Esophagus muscularis mucosa (tissue), 4 donors: Measurements from ENCODE around the gene CPSF4L. TPM values are rescaled to one million over a fixed set of nuclear protein-coding genes. Genes with fewer than 3 reads are reported as not detected.

Experiments
- DNase-seq: peaks from one replicate; pipeline ENCODE4 v3.0.0-alpha.2; 2017; ENCODE audit errors: extremely low spot score
- H3K27ac ChIP-seq, 4 donors: fragments of 200-600 bp; sonication (generic); replicated peaks in 1 of 4; 1 replicate in 3 of 4; 2 replicates in 1 of 4; pipeline ENCODE4 v1.5.1; 2016 to 2019; ENCODE audit warnings: mild to moderate bottlenecking in 1 of 4
- H3K27me3 ChIP-seq, 4 donors: fragments of 200-600 bp; sonication (generic); one replicate each; pipeline versions ENCODE4 v1.5.1 to v1.6.0; 2016 to 2019
- H3K36me3 ChIP-seq, 4 donors: fragments of 200-600 bp; sonication (generic); one replicate each; pipeline ENCODE4 v1.5.1; 2016 to 2019
- H3K4me1 ChIP-seq, 4 donors: fragments of 200-600 bp; sonication (generic); one replicate each; pipeline ENCODE4 v1.5.1; 2016 to 2019
- H3K4me3 ChIP-seq, 4 donors: fragments of 200-600 bp; sonication (generic); 1 replicate in 2 of 4; 2 replicates in 2 of 4; pipeline ENCODE4 v1.5.1; 2016 to 2019; ENCODE audit warnings: mild to moderate bottlenecking in 4 of 4, moderate library complexity in 1 of 4
- H3K9me3 ChIP-seq, 4 donors: fragments of 200-600 bp; sonication (generic); 1 replicate in 3 of 4; 2 replicates in 1 of 4; pipeline ENCODE4 v1.5.1; 2016 to 2019
- CTCF ChIP-seq, 3 experiments: fragments of 200-600 bp in 2 of 3; fragments of 450-650 bp in 1 of 3; sonication (generic) in 2 of 3; IDR thresholded peaks; one replicate each; pipeline ENCODE4 v1.5.1; 2017 to 2019; ENCODE audit warnings: antibody characterized with exemption in 3 of 3, mild to moderate bottlenecking in 2 of 3, moderate library complexity in 1 of 3
- EP300 ChIP-seq: sonication (generic); formaldehyde crosslinking; IDR thresholded peaks from one replicate; pipeline ENCODE4 v1.6.1; 2017; ENCODE audit warnings: antibody characterized with exemption
- POLR2A ChIP-seq: fragments of 450-650 bp; IDR thresholded peaks from one replicate; pipeline ENCODE4 v1.6.1; 2017; ENCODE audit warnings: antibody characterized with exemption, moderate library complexity, mild to moderate bottlenecking, low read depth
- POLR2AphosphoS5 ChIP-seq, 2 donors: sonication (generic); formaldehyde crosslinking; IDR thresholded peaks; one replicate each; pipeline ENCODE4 v1.6.1; 2017; ENCODE audit warnings: antibody characterized with exemption in 2 of 2
- WGBS: methylation state at CpG from one replicate; pipeline ENCODE4 v1.1.5; 2018; 5-methylcytosine and 5-hydroxymethylcytosine counted together
- intact Hi-C: fragments of 100-400 bp; cut with DNase I; formaldehyde crosslinking; loops from one replicate; pipeline ENCODE4 v1.15.1; 2023
- total RNA-seq, 4 donors: library from RNA; depleted of rRNA; stranded (reverse); fragments of >200 nt; gene quantifications; one replicate each; pipeline versions ENCODE4 v1.1.0 to v1.2.1, GENCODE V29; 2016

CPSF4L gene
- total RNA-seq, 4 donors from 2014 or later = not detected

- Histone ChIP-seq H3K9me3 (no peaks in the 10 kb centered on the region), H3K36me3 (peaks cover 0 to 6% (median under 1%) of the 10 kb centered on the region in 4 donors), H3K27ac (no peak overlapping the region), H3K4me1 (peaks cover 51 to 70% (median 66%) of the 10 kb centered on the region in 4 donors), H3K27me3 (no peaks in the 10 kb centered on the region), H3K4me3 (no peak overlapping the region)
- TF ChIP-seq POLR2A (no peak), EP300 (no peak), CTCF (IDR thresholded peaks at IDR 0.05) (no peak), POLR2AphosphoS5 (IDR thresholded peaks at IDR 0.05) (no peak)
- no peak for DNase-seq
- 93% methylated on average over 6 of the region's 6 CpGs for WGBS
- intact Hi-C loops = no loop called here
Observed at GRCh38 chr17:73230088-73230487, 31.6 kb downstream of the CPSF4L start.

- 0% methylated on average over 2 of the region's 2 CpGs for WGBS
- intact Hi-C loops = no loop called here
- Histone ChIP-seq H3K9me3 (no peaks in the 10 kb centered on the region), H3K27me3 (no peaks in the 10 kb centered on the region), H3K4me1 (peaks cover 51 to 74% (median 68%) of the 10 kb centered on the region in 4 donors), H3K4me3 (no peak overlapping the region), H3K36me3 (peaks cover 0 to 4% (median 0%) of the 10 kb centered on the region in 4 donors), H3K27ac (peak overlapping the region; percentile 24 to 66 (median 60))
- TF ChIP-seq EP300 (no peak), POLR2A (no peak), POLR2AphosphoS5 (IDR thresholded peaks at IDR 0.05) (peak; percentile 38 to 46)
- no peak for DNase-seq
Observed at GRCh38 chr17:73228748-73229236, 32.9 kb downstream of the CPSF4L start.

DNA sequence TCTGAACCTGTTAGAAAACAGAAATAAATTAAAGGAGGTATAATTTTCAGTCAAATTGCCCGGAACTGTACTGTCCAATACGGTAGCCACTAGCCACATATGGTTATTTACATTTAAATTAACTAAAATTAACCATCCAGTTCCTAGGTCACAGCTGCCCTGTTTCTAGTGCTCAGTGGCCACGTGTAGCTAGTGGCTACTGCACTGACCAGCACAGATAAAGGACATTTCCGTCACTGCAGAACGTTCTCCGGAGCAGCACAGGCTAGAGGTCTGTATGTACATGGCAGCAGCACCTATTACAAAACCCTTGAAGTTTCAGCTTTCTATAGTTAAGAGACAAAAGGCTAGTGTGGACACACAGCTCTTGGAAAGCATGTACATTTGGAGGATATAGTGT is 33.7 kb downstream of the CPSF4L start:
- Histone ChIP-seq H3K36me3 (peaks cover 0 to 4% (median under 1%) of the 10 kb centered on the region in 4 donors), H3K4me1 (peaks cover 45 to 65% (median 60%) of the 10 kb centered on the region in 4 donors), H3K4me3 (no peak overlapping the region), H3K27me3 (no peaks in the 10 kb centered on the region), H3K9me3 (no peaks in the 10 kb centered on the region), H3K27ac (peak overlapping the region in 3 of 4 donors; percentile 2 to 29 (median 4))
- DNase-seq = no peak
- WGBS = 84% methylated on average over 6 of the region's 6 CpGs
- TF ChIP-seq POLR2AphosphoS5 (IDR thresholded peaks at IDR 0.05) (no peak), CTCF (IDR thresholded peaks at IDR 0.05) (no peak), POLR2A (no peak), EP300 (no peak)
- intact Hi-C loops = no loop called here

- peak overlapping the region in 3 of 4 donors; percentile 4 to 30 (median 26) for H3K27ac ChIP-seq
- intact Hi-C loops = no loop called here
- H3K9me3 ChIP-seq = no peaks in the 10 kb centered on the region
- peaks cover 45 to 65% (median 60%) of the 10 kb centered on the region in 4 donors for H3K4me1 ChIP-seq
- peaks cover 0 to 7% (median 2%) of the 10 kb centered on the region in 4 donors for H3K36me3 ChIP-seq
- WGBS = 55% methylated on average over 3 of the region's 3 CpGs
- H3K4me3 ChIP-seq = no peak overlapping the region
- TF ChIP-seq CTCF (IDR thresholded peaks at IDR 0.05) (no peak), POLR2AphosphoS5 (IDR thresholded peaks at IDR 0.05) (no peak), POLR2A (no peak), EP300 (no peak)
- no peak for DNase-seq
- H3K27me3 ChIP-seq = no peaks in the 10 kb centered on the region
Observed at GRCh38 chr17:73227379-73227778, 34.3 kb downstream of the CPSF4L start.

DNA sequence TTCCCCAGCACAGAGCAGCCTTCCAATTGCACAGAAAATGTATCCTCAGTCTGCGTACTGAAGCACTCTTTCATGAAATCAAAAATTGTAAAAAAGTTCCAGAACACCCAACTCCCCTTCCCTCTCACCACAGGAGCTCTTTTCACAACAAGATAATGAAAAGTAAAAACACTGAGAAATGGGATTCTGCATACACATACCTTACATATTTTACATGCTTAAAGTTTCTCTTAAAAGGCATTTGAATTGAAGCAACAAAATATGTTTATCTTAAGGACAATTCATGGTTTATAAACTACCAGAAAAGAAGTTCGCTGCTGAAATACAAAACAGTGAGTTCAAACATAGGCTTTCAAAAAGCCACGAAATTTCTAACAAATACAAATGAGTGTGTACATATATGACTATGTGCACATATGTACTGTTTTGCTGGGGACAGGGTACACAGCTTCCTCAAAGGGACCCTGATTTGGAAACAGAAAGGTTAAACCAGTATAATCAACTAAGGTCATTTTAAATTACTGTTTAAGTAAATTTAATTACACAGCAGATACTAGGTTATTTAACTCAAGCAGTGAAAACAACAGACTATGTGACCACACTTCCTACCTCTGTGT is 35.0 kb downstream of the CPSF4L start:
- peak overlapping the region; percentile 4 to 30 (median 16) for H3K27ac ChIP-seq
- WGBS = 42% methylated on average over 3 of the region's 3 CpGs
- H3K36me3 ChIP-seq = peaks cover 0 to 8% (median 2%) of the 10 kb centered on the region in 4 donors
- no peak overlapping the region for H3K4me3 ChIP-seq
- H3K9me3 ChIP-seq = no peaks in the 10 kb centered on the region
- no peak for DNase-seq
- H3K4me1 ChIP-seq = peaks cover 45 to 65% (median 60%) of the 10 kb centered on the region in 4 donors
- TF ChIP-seq CTCF (IDR thresholded peaks at IDR 0.05) = no peak
- TF ChIP-seq POLR2AphosphoS5 (IDR thresholded peaks at IDR 0.05) = no peak
- TF ChIP-seq EP300 = no peak
- no peak for TF ChIP-seq POLR2A
- intact Hi-C loops = no loop called here
- H3K27me3 ChIP-seq = no peaks in the 10 kb centered on the region
